Measurements from ENCODE around the gene FBXL17. TPM values are rescaled to one million over a fixed set of nuclear protein-coding genes. Genes with fewer than 3 reads are reported as not detected.

The FBXL17 gene
- total RNA-seq, 1 experiment from 2014 or later = 18.0 TPM

- no peak for DNase-seq (ENCODE audit: low spot score)
Measured at GRCh38 chr5:107813559-107813958, 568.3 kb downstream of the FBXL17 start.

GRCh38 chr5:107812570-107813141 is 569.2 kb downstream of the FBXL17 start:
- DNase-seq (ENCODE audit: low spot score) = no peak

- peak; percentile 44 for DNase-seq (ENCODE audit: low spot score)
Measured at GRCh38 chr5:107809201-107810034, 572.5 kb downstream of the FBXL17 start.
